Measurements from ENCODE around the gene ABI2. TPM values are rescaled to one million over a fixed set of nuclear protein-coding genes. Genes with fewer than 3 reads are reported as not detected.

ABI2 gene
- total RNA-seq, 1 experiment from 2014 or later, result 141 TPM

DNA sequence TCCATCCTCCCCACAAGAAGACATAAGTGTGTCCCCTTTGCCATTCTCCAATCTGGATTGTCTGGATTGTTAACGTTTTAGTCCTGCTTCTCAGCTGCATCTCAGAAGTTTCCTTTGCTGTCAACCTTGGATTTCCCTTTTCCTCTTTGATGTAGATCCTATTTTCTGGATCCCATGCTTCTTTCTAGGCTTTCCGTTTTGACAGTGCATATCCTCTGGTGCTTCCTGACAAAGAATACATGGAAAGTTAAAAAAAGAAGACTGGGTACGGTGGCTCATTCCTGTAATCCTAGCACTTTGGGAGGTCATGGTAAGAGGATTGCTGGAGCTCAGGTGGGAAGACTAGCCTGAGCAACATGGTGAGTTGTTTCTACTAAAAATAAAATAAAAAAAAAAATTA is 26.8 kb downstream of the ABI2 start:
- WGBS (ENCODE audit: extremely low coverage, insufficient read length, low lambda C conversion rate), result no CpG with 5 or more reads among the region's 3 CpGs
- H3K9me3 ChIP-seq (ENCODE audit: control insufficient read depth, low read depth, low read length), result no peaks in the 10 kb centered on the region
- Mint-ChIP-seq H3K9me3 (peaks cover 0 to 11% of the 10 kb centered on the region in 2 experiments; a peak in 3 of 5 replicates), H3K27ac (peak overlapping the region in 1 of 3 experiments; percentile 45; a peak in 2 of 7 replicates), H3K4me1 (peaks cover 3 to 5% of the 10 kb centered on the region in 2 experiments; a peak in 2 of 4 replicates), H3K27me3 (ENCODE audit: low read depth) (no peaks in the 10 kb centered on the region), H3K4me3 (no peak overlapping the region), H3K36me3 (ENCODE audit: insufficient read depth in 1 of 3, low read depth in 3 of 3) (peaks cover 19 to 22% (median 20%) of the 10 kb centered on the region in 3 experiments)
- DNase-seq, result no peak
- no peaks in the 10 kb centered on the region for H3K27me3 ChIP-seq (ENCODE audit: insufficient read depth, low read length)
- H3K56ac ChIP-seq (ENCODE audit: insufficient read length, low read depth, low read length), result no peak overlapping the region
- no peak overlapping the region for H2BK12ac ChIP-seq (ENCODE audit: insufficient read length, low read depth, low read length)
- no peak overlapping the region for H3K14ac ChIP-seq (ENCODE audit: insufficient read depth, low read length)
- H3T11ph ChIP-seq (ENCODE audit: low read length), result no peak overlapping the region
- H3K4me2 ChIP-seq (ENCODE audit: insufficient read depth, insufficient read length, low read length), result no peak overlapping the region
- H2BK15ac ChIP-seq (ENCODE audit: low read depth, low read length), result no peak overlapping the region
- H4K20me1 ChIP-seq (ENCODE audit: control insufficient read depth, insufficient read depth, insufficient read length), result no peaks in the 10 kb centered on the region
- peaks cover 22% of the 10 kb centered on the region; the same call in 1 of the 2 replicates for H3K79me2 ChIP-seq (ENCODE audit: insufficient read depth, low read length)
- no peak overlapping the region for H3K4ac ChIP-seq (ENCODE audit: low read depth, low read length)
- TF ChIP-seq, protein P1, sequence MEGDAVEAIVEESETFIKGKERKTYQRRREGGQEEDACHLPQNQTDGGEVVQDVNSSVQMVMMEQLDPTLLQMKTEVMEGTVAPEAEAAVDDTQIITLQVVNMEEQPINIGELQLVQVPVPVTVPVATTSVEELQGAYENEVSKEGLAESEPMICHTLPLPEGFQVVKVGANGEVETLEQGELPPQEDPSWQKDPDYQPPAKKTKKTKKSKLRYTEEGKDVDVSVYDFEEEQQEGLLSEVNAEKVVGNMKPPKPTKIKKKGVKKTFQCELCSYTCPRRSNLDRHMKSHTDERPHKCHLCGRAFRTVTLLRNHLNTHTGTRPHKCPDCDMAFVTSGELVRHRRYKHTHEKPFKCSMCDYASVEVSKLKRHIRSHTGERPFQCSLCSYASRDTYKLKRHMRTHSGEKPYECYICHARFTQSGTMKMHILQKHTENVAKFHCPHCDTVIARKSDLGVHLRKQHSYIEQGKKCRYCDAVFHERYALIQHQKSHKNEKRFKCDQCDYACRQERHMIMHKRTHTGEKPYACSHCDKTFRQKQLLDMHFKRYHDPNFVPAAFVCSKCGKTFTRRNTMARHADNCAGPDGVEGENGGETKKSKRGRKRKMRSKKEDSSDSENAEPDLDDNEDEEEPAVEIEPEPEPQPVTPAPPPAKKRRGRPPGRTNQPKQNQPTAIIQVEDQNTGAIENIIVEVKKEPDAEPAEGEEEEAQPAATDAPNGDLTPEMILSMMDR (conservative IDR thresholded peaks at IDR 0.05), result no peak
- no peak overlapping the region for H2BK20ac ChIP-seq (ENCODE audit: low read depth, low read length, poor library complexity, severe bottlenecking)
- no peak overlapping the region for H3K23ac ChIP-seq (ENCODE audit: insufficient read length, low read depth, low read length)
- no peak overlapping the region for H2BK5ac ChIP-seq (ENCODE audit: insufficient read length, low read length)
- H2AK5ac ChIP-seq (ENCODE audit: insufficient read length, low read length), result no peak overlapping the region
- H4K91ac ChIP-seq (ENCODE audit: insufficient read length, low read depth, low read length), result no peak overlapping the region
- H3K23me2 ChIP-seq (ENCODE audit: insufficient read length, low read depth, low read length, poor library complexity, severe bottlenecking), result no peaks in the 10 kb centered on the region
- H3K4me1 ChIP-seq (ENCODE audit: insufficient read depth, low read length), result no peaks in the 10 kb centered on the region
- peaks cover 7% of the 10 kb centered on the region for H3K79me1 ChIP-seq (ENCODE audit: insufficient read depth, low read depth, low read length, poor library complexity, severe bottlenecking)
- H4K5ac ChIP-seq (ENCODE audit: insufficient read length, low read depth, low read length), result no peak overlapping the region
- H3K27ac ChIP-seq (ENCODE audit: insufficient read length, low read depth, low read length), result no peak overlapping the region
- no peak overlapping the region for H2BK120ac ChIP-seq (ENCODE audit: low read depth, low read length, poor library complexity, severe bottlenecking)
- no peak overlapping the region for H2AFZ ChIP-seq (ENCODE audit: low read length)
- H3K9ac ChIP-seq (ENCODE audit: extremely low read depth, insufficient read length, low read length), result no peak overlapping the region
- no peak overlapping the region for H3K18ac ChIP-seq (ENCODE audit: insufficient read length, low read depth, low read length)
- H4K8ac ChIP-seq (replicated peaks; ENCODE audit: insufficient read length, low read depth, low read length), result no peak overlapping the region
